Cardiac fibroblast (primary cell): ENCODE results near the gene SMURF1.
A peak's percentile ranks its signal among the peaks of the same experiment; 100 is the strongest.

Source experiments
- DNase-seq, 2 donors: peaks; one replicate each; pipeline versions ENCODE4 v3.0.0 to v3.0.0-alpha.2; 2010; ENCODE audit warnings: low read depth in 2 of 2
- H3K4me3 ChIP-seq, 2 donors: replicated peaks in 1 of 2; 1 replicate in 1 of 2; 2 replicates in 1 of 2; pipeline ENCODE4 v1.5.1; 2011; ENCODE audit warnings: low read depth in 2 of 2, low read length in 2 of 2, mild to moderate bottlenecking in 2 of 2, moderate library complexity in 1 of 2
- TF ChIP-seq, protein P1 (sequence below): IDR thresholded peaks from one replicate; pipeline ENCODE4 v1.5.1; 2011; ENCODE audit warnings: low read depth, mild to moderate bottlenecking, low read length, inconsistent platforms

The SMURF1 gene

DNA sequence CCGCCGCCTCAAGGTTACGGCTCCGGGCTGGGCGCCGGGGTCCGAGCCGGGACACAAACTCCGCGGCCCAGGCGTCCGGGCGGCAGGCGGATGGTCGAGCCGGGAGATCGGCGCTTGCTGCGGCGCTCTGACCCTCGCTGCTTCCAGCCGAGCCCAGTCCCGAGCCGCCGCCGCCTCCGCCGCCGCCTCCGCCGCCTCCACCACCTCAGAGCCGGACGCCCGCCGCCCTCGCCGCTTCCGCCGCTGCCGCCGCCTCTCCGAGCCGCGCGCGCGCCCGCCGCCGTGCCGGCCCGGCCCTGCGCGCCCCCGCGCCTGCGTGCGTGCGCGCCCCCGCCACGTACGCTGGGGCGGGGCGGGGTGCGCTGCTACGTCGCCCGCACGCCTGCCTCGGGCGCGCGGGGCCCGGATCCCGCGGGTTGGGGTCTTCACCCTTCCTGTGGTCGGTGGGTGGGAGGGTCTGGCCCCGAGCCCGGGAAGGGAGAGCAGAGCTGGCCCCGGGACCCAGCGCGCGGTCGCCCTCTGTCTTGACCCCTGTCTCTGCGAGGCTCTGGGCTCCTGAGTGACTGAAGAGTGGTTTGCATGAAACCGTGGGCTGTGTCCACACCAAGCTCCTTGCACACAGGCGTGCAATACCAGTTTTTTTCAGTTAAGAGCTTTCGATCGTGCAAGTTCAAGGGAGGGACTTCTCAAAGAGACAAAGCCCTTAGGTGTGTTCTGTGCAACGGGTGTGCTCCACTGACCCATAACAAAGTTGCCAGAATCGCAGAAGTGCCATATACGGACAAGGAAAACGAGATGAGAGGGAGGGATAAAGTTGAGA, at the start of gene SMURF1:
TSS of gene SMURF1 (minus strand) at position 256 of the 820 bp plus-strand sequence. CDS start 328 bp downstream, outside the sequence.
- peak within 1 kb of the TSS; percentile 70 to 72 for H3K4me3 ChIP-seq

DNA sequence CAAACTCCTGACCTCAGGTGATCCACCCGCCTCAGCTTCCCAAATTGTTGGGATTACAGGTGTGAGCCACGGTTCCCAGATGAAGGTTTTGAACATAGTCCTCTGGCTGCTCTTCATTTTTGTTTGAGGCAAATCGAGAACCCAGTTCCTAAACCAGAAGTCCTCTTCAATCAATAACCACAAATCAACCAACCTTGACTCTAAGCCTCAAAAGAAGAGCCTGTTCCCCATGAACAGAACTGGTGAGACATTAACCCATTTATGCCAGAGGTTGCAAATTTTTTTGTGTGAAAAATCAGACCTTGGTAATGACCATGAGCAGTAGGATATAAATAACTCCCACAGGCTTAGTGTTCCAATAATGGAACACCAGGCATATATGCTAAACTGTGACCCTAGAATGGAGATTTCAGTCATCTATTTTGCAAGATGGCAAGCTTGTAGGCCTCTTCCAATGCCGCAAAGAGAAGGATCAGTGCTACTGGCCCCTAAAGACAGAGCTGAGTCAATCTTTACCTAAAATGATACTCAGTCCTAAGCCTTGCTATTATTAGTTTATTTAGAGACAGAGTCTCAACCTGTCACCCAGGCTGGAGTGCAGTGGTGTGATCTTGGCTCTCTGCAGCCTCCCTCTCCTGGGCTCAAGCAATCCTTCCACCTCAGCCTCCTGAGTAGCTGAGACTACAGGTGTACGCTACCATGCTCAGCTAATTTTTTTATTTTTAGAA, 48.1 kb upstream of the SMURF1 start:
- TF ChIP-seq, protein P1, sequence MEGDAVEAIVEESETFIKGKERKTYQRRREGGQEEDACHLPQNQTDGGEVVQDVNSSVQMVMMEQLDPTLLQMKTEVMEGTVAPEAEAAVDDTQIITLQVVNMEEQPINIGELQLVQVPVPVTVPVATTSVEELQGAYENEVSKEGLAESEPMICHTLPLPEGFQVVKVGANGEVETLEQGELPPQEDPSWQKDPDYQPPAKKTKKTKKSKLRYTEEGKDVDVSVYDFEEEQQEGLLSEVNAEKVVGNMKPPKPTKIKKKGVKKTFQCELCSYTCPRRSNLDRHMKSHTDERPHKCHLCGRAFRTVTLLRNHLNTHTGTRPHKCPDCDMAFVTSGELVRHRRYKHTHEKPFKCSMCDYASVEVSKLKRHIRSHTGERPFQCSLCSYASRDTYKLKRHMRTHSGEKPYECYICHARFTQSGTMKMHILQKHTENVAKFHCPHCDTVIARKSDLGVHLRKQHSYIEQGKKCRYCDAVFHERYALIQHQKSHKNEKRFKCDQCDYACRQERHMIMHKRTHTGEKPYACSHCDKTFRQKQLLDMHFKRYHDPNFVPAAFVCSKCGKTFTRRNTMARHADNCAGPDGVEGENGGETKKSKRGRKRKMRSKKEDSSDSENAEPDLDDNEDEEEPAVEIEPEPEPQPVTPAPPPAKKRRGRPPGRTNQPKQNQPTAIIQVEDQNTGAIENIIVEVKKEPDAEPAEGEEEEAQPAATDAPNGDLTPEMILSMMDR = no peak
- no peak for DNase-seq
- H3K4me3 ChIP-seq = no peak overlapping the region

More for the DNA sequence above, at the start of gene SMURF1:
- DNase-seq = peak; percentile 53 to 70
- TF ChIP-seq, protein P1 = no peak

DNA sequence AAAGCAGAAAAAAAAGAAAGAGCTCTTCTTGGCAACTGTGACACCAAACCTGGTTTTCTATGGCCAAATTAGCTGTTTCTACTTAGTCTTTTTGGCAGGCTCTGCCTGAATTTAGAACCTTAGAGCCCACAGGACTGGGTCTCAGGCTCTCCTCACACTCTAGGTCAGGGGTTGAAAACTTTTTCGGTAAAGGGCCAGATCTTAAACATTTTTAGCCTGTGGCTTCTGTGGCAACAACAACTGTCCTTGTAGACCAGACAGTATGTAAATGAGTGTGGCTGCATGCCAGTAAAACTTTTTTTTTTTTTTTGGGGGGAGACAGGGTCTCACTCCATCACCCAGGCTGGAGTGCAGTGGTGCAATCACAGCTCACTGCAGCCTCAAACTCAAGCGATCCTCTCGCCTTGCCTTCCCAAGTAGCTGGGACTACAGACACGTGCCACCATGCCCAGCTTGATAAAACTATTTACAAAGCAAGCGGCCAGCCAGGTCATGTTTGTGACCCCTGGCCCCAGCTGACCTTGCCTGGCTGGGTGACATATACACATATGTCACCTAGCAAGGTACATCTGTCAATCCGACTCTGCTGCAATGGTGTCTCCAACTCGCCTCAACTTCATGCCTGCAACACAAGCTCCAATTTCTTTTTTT, 46.6 kb upstream of the SMURF1 start:
- TF ChIP-seq, protein P1 = no peak
- DNase-seq = no peak
- no peak overlapping the region for H3K4me3 ChIP-seq

DNA sequence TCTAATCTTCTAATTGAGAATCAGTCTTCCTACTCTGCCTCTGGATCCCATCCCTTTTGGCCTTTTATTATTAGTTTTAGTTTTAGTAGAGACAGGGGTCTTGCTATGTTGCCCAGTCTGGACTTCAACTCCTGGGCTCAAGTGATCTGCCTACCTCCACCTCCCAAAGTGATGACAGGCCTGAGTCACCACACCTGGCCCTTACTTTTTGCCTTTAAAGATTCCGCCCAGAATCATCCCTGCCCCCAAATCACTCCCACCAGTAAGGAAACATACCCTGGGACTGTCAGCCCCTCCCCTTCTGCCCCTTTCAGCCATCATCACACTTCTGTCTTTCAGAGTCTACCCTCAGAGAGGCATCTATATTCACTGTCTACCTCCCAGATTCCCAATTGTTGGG, 45.3 kb upstream of the SMURF1 start:
- no peak for DNase-seq
- TF ChIP-seq, protein P1 = no peak
- H3K4me3 ChIP-seq = no peak overlapping the region

DNA sequence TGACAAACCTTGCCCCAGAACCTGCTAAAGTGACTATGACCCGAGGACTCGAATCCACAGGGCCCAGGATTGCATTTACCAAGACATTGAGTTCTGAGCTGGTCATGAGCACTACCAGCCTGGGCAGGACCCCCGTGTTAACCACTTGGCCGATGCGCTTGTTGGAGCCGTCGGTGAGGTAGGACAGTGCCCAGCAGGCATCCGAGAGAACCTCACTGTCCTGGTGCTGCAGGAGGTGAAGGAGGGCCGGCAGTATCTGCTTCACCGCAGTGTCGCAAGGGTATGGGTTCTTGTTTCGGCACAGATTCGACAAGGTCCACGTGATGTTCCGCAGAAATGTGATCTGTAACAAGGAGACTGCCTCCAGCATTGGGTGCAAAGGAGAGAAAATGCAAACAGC, 44.3 kb upstream of the SMURF1 start:
- TF ChIP-seq, protein P1 = no peak
- DNase-seq = no peak
- no peak overlapping the region for H3K4me3 ChIP-seq

DNA sequence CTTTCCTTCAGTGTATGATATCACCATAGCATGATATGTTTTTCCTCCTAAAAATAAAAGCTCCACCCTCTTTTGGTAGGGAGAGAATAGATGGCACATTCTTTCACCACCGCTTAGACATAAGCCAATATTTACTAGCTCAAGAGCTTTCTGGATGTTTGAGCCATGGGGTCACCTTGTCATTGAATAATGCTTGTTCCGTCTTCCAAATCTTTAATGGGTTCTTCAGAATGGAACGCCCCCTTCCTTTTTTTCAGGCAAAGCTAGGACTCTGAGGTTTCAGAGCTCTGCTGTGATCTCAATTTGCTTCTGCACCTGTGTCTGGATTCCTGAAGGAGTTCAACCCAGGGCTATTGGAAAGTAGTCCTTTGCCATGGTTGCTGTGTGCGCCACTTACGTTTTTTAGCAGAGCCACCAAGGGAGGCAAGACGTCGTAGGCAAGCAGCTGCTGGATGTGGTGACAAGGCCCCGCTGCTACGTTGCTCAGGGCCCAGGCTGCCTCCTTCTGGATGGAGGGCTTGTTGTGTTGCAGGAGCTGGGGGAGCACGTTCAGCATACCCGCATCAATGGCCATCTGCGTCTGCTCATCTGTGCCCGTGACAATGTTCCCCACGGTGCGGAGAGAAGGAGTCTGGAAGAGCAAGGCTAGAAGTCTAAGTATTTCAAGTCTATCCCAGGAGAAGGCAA, 40.8 kb upstream of the SMURF1 start:
- TF ChIP-seq, protein P1 = no peak
- no peak overlapping the region for H3K4me3 ChIP-seq
- DNase-seq = no peak
